HG02973 (cell line): ENCODE data around the gene SUCLG2.

Experiments
- ATAC-seq: cut with Tn5 transposase; IDR thresholded peaks from one replicate; pipeline ENCODE4 v1.9.1; 2021; ENCODE audit warnings: moderate library complexity; ENCODE audit not compliant: unreplicated experiment

Gene SUCLG2

DNA sequence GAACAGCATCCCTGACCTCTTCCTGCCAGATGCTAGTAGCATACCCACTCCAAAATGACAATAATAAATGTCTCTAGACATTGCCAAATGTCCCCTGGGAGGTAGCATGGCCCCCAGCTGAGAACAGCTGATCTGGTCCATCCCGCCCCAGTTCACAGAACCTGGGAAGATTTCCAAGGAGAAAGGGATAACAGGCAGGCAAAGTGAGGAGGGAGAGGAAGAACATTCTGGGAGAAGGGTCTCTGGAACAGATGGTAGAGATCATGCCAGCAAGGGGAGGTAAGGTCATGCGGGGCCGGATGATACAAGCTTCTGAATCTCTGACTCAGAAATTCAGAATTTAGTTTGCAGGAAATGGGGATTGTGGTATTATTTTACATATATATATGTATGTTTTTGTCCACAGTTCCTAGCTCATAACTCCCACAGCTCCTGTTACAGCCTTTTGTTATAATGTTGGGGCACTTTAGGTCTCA, 192.7 kb downstream of the SUCLG2 start:
- no peak for ATAC-seq

DNA sequence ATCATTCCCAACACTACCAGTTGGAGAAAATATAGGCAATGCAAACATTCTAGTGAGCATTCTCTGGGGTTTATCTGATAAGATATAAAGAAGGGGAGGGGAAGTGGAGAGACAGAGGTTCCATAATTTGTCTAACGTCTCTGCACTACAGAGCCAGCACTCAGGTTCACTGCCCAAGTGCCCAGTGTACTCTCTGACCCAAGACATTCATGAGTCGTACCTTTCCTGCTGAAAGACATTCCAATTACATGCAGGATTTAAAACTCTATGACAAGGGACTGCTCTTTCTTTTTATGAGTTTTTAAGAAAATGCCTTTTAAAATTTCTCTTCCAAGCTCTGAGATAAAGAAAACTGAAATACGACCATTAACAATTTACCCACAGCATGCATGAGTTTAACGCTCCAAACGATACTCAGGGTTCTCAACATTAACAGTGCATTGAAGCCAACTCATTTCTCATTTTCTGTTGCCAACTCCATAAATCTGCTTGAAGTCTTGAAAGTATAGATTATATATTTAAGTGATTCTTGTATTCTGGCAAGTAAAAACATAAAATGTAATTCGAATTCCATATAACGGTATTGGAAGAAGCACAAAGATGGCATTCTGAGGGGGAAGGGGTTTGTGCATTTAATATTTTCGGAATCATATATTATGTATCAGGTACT, 193.4 kb downstream of the SUCLG2 start:
- ATAC-seq, result no peak

DNA sequence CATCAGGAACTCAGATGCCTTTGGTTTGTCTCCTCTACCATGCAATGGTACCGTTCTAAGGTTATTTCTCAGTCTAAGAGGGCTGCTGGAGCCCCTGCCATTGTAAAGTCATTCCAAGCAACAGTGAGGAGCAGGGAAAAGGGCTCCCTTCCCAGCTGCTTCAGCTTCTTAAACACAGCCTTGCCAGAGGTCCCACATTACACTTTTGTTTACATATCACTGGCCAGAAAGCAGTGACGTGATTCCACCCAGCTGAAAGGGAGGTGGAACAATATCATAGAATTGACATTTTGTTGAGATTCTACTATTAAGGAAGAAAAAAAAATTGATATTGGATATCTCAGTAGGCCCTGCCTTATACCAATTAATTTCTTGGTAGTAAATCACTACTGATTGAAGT, 194.6 kb downstream of the SUCLG2 start:
- no peak for ATAC-seq

GRCh38 chr3:67458896-67459530, 195.4 kb downstream of the SUCLG2 start:
- ATAC-seq, result no peak

DNA sequence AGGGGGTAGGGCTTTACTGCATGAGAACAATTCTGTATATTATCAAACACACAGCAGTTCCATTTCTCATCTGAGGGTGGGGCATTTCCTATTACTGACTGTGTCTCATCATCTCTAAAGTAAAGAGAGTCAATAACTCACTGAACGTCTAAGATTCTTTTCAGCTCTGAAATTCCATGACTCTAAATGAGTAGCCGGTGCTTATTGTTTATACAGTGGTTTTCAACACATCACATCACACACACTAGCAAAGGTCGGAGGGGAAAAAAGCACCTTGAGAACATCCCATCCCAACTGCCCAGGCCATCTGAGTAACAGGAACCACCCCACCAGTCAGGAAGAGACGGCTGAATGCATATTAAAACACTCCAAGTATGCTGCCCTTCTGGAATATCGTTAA, 196.0 kb downstream of the SUCLG2 start:
- ATAC-seq, result no peak

- no peak for ATAC-seq
These were observed 200.8 kb downstream of the SUCLG2 start for GRCh38 chr3:67453628-67454027.

- ATAC-seq, result no peak
These were observed 204.3 kb downstream of the SUCLG2 start for GRCh38 chr3:67450153-67450552.

GRCh38 chr3:67447393-67447792, 207.0 kb downstream of the SUCLG2 start:
- ATAC-seq, result no peak

- no peak for ATAC-seq
These were observed 216.6 kb downstream of the SUCLG2 start for GRCh38 chr3:67437789-67438188.

- no peak for ATAC-seq
These were observed 217.3 kb downstream of the SUCLG2 start for GRCh38 chr3:67437090-67437489.

GRCh38 chr3:67433109-67433508, 221.3 kb downstream of the SUCLG2 start:
- no peak for ATAC-seq

DNA sequence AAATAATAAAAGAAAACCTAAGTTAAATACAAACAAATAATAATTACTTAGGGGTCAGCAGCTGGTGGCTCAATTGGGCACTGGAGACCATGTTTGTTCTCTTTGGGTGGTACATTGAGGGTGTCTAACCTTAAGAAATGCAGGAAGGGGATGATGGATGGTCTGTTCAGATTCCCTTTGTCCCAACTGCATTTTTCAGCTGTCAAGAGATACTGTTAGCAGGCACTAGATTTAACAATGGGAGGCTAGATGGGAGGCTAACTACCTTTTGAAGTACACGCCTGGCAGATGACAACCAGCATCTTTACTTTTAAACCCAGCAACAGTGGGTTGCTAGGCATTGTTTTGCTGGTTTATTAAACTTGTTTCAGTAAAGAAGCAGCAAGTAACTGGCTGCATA, 222.5 kb downstream of the SUCLG2 start:
- no peak for ATAC-seq

GRCh38 chr3:67423722-67424121, 230.7 kb downstream of the SUCLG2 start:
- ATAC-seq, result no peak

DNA sequence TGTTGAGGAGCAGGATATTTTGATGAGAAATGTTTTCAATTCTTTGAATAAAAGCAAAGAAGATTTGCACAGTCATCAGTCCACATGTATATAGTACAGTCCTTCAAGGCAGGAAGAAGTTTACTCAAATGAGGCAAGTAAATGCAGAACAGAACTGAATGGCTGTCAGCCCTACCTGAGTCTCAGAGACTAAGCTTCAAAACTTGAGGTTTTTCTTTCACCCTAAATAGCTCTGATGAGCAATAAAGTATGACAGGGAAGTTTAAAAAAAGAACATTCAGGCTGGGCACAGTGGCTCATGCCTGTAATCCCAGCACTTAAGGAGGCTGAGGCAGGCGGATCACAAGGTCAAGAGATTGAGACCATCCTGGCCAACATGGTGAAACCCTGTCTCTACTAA, 232.5 kb downstream of the SUCLG2 start:
- ATAC-seq, result no peak

DNA sequence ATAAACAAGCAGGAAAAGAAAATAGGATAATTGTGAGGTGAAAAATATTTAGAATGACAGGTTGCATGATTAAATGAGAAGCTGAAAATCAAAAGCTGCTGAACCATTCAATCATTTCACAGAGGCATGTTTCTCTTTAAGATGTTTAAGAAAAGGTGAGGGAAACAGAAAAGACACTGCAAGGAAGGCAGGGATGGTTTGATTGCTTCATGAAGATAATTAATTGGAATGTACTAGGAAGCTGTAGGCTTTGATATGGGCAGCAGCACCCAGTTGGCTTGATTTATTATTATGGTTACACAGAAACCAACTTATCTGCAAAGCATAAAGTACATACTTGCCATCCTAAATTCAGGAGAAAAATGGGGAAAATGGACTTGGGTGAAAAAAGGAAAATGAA, 234.6 kb downstream of the SUCLG2 start:
- ATAC-seq, result no peak

GRCh38 chr3:67419218-67419529, 235.2 kb downstream of the SUCLG2 start:
- ATAC-seq, result no peak

- no peak for ATAC-seq
These were observed 235.8 kb downstream of the SUCLG2 start for GRCh38 chr3:67418426-67419217.

GRCh38 chr3:67416703-67417102, 237.7 kb downstream of the SUCLG2 start:
- ATAC-seq, result no peak

GRCh38 chr3:67415511-67415910, 238.9 kb downstream of the SUCLG2 start:
- no peak for ATAC-seq

- no peak for ATAC-seq
These were observed 239.7 kb downstream of the SUCLG2 start for GRCh38 chr3:67414740-67415139.

DNA sequence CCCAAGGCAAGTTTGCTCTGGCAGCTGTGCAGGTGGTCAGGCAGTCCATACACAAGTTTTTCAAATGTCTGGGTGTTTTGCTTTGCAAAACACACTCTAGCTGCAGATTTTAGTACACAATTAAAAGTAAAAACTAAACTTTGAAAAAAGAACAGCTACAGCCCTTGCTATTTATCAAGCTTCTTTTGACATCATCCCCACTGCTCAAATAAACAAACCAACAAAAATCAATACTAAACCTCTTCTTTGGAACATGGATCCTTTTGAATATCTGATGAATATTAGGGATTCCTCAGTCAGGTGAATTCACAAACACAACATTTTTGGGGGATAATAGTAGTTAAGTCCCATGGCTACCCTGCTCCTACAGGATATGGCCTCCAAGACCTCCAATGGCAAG, 249.2 kb downstream of the SUCLG2 start:
- no peak for ATAC-seq

DNA sequence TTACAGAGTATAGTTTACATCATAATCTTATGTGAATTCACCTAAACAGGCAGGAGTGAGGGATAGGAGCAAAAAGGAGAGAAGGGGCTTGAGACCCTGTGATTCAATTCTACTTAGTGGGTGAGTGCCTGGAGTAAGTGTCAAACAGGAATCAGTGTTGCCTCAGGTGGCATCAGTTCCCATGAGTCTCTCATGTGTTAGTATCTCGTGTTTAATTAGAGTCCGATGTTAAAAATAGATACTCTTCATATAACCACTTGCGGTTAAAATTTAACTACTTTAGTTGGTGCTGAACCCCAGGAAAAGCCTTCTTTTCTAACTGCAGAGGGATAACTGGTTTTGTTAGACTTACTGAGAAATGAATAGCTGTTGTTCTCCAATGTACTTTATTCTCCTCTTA, 251.5 kb downstream of the SUCLG2 start:
- ATAC-seq, result no peak
